Esophagus (tissue), 2 donors: ENCODE results near the gene SNAP91. TPM values are rescaled to one million over a fixed set of nuclear protein-coding genes. Genes with fewer than 3 reads are reported as not detected.

Source experiments
- H3K27ac ChIP-seq, 2 donors: one replicate each; pipeline ENCODE4 v1.5.1; 2013; ENCODE audit warnings: low read depth in 2 of 2, mild to moderate bottlenecking in 2 of 2, inconsistent platforms in 1 of 2, low read length in 1 of 2, moderate library complexity in 1 of 2
- H3K27me3 ChIP-seq, 2 donors: one replicate each; pipeline ENCODE4 v1.6.1; 2013; ENCODE audit warnings: low read length in 2 of 2, control low read depth in 1 of 2, mild to moderate bottlenecking in 1 of 2; ENCODE audit not compliant: insufficient read depth in 2 of 2, control insufficient read depth in 1 of 2
- H3K36me3 ChIP-seq, 2 donors: one replicate each; pipeline ENCODE4 v1.6.1; 2013; ENCODE audit warnings: low read length in 1 of 2; ENCODE audit not compliant: control insufficient read depth in 2 of 2, insufficient read depth in 2 of 2
- H3K4me1 ChIP-seq, 2 donors: one replicate each; pipeline ENCODE4 v1.6.1; 2013; ENCODE audit warnings: low read length in 1 of 2; ENCODE audit not compliant: control insufficient read depth in 2 of 2, insufficient read depth in 2 of 2
- H3K4me3 ChIP-seq, 2 donors: one replicate each; pipeline ENCODE4 v1.5.1; 2013; ENCODE audit warnings: low read length in 2 of 2, mild to moderate bottlenecking in 2 of 2, low read depth in 1 of 2, moderate library complexity in 1 of 2
- H3K9me3 ChIP-seq, 2 donors: one replicate each; pipeline ENCODE4 v1.6.1; 2013; ENCODE audit warnings: mild to moderate bottlenecking in 2 of 2, low read depth in 1 of 2, low read length in 1 of 2, moderate library complexity in 1 of 2; ENCODE audit not compliant: control insufficient read depth in 2 of 2, insufficient read depth in 1 of 2
- WGBS, 2 donors: extraction: QIAGEN DNeasy Blood & Tissue Kit; methylation state at CpG; one replicate each; pipeline ENCODE4 v1.1.7; 2013; 5-methylcytosine and 5-hydroxymethylcytosine counted together
- polyA plus RNA-seq, 2 donors: library from polyadenylated mRNA; stranded (reverse); fragments of 200-250 nt; gene quantifications; one replicate each; pipeline ENCODE4 v1.2.3, GENCODE V29; 2013
- donor health status: healthy with polysubstance abuse.
- donor health status: Bipolar disorder and iron deficiency.

SNAP91 gene
- polyA plus RNA-seq, 2 donors: 0.04 to 0.05 TPM

DNA sequence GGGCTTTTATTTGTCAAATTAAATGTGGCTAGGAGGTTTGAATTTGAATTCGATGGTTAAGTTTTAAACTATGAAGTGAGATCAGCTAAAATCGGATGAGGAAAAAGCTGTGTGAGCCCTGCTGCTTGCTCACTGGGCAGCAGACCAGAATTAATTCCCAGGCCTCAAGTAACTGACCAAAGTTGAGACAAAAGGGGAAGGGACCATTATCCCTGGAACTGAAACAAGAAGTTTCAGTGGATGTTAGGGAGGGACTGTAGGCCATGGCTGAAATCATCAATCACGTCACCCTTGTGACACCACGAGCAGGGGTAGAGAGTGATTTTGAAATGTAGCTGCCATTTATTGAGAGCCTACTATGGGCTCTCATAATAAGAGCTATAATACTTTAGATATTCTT lies 203.5 kb downstream of the SNAP91 start:
- 69% methylated on average over 4 of the region's 4 CpGs for WGBS, 2 donors
- Histone ChIP-seq H3K4me1 (no peaks in the 10 kb centered on the region), H3K4me3 (no peak overlapping the region), H3K27me3 (no peaks in the 10 kb centered on the region), H3K9me3 (no peaks in the 10 kb centered on the region), H3K36me3 (no peaks in the 10 kb centered on the region), H3K27ac (no peak overlapping the region)

Other genes with a start within 250 kb of the SNAP91 start
- gene PRSS35, start 196.6 kb downstream of the SNAP91 start, polyA plus RNA-seq: under 1 TPM in 1 of 2 donors, not detected in 1; 0.02 TPM
- gene RIPPLY2, start 144.3 kb upstream of the SNAP91 start, polyA plus RNA-seq: under 1 TPM in 1 of 2 donors, not detected in 1; 0.09 TPM
- gene CYB5R4, start 150.6 kb upstream of the SNAP91 start, polyA plus RNA-seq: 1 to 10 TPM; 2.8 to 8.1 TPM